Measurements from ENCODE around the gene DCBLD2. TPM values are rescaled to one million over a fixed set of nuclear protein-coding genes. Genes with fewer than 3 reads are reported as not detected.

DCBLD2 gene
- polyA plus RNA-seq, 1 of the 3 experiments (the other 2 are of a cell fraction): 159 TPM

GRCh38 chr3:98763076-98763475 is 138.4 kb downstream of the DCBLD2 start, which contains the start of gene ST3GAL6:
ST3GAL6 (plus strand) TSS chr3:98763340; CDS start chr3:98768441, 5,101 bp downstream.
- Histone ChIP-seq H3F3A (replicated peaks; ENCODE audit: insufficient read depth) (no peaks in the 10 kb centered on the region), H3K27ac (ENCODE audit: low read depth in 2 of 2, low read length in 1 of 2) (peak within 1 kb of the TSS; percentile 43 to 92; a peak in 3 of 4 replicates), H3K9me2 (no peaks in the 10 kb centered on the region), H3K9me3 (no peaks in the 10 kb centered on the region), H3K27me3 (ENCODE audit: insufficient read depth) (no peaks in the 10 kb centered on the region), H3K4me1 (ENCODE audit: control insufficient read depth in 1 of 2, insufficient read depth in 2 of 2, low read depth in 1 of 2, low read length in 1 of 2) (peaks cover 19 to 55% of the 10 kb centered on the region in 2 experiments), H4K20me1 (ENCODE audit: insufficient read depth) (no peaks in the 10 kb centered on the region), H3K9ac (no peak within 1 kb of the TSS), H3K79me2 (ENCODE audit: insufficient read depth) (peaks cover 58% of the 10 kb centered on the region; the same call in 1 of the 2 replicates), H3K36me3 (replicated peaks in 1 of 2; ENCODE audit: control insufficient read depth in 1 of 2, insufficient read depth in 2 of 2, low read length in 1 of 2) (peaks cover 0 to 3% of the 10 kb centered on the region in 2 experiments), H3K4me3 (ENCODE audit: low read depth in 2 of 2, low read length in 1 of 2) (peak within 1 kb of the TSS in 1 of 2 experiments; percentile 32; a peak in 2 of 4 replicates), H2AFZ (ENCODE audit: low read depth) (no peak within 1 kb of the TSS), H3K4me2 (peak within 1 kb of the TSS; percentile 29)
- ChIA-PET POLR2A (interaction anchor here (1.1 to 3.9 kb wide), 3 partner anchors 17 to 52 kb away, joined by 3 to 50 read pairs (median 6); no protein-coding TSS in a partner anchor), CTCF (interaction anchor here (1.7 to 2.1 kb wide), 2 partner anchors 161 to 231 kb away, joined by 6 read pairs; no protein-coding TSS in a partner anchor)
- WGBS (ENCODE audit: low lambda C conversion rate): 36% methylated on average over 1 of the region's 1 CpG
- DNase-seq: peak; percentile 40
- TF ChIP-seq FOXM1 (IDR thresholded peaks at IDR 0.05; ENCODE audit: low read depth): no peak
- peak; percentile 93 for TF ChIP-seq RCOR1 (IDR thresholded peaks at IDR 0.05; ENCODE audit: low read length)
- TF ChIP-seq RAD21 (IDR thresholded peaks at IDR 0.05; ENCODE audit: low read length): peak; percentile 22; the same call in 1 of the 2 replicates
- TF ChIP-seq POLR2AphosphoS5 (IDR thresholded peaks at IDR 0.05; ENCODE audit: low read depth, low read length): 0 out of 2 replicates have a peak, but pooled peaks have one; percentile 24
- peak; percentile 52; the same call in 1 of the 2 replicates for TF ChIP-seq USF1 (IDR thresholded peaks at IDR 0.05; ENCODE audit: borderline replicate concordance, low read depth)
- no peak for TF ChIP-seq JUND (IDR thresholded peaks at IDR 0.05)
- TF ChIP-seq IRF3 (IDR thresholded peaks at IDR 0.05; ENCODE audit: low read depth, low read length): no peak
- TF ChIP-seq REST (IDR thresholded peaks at IDR 0.05; ENCODE audit: low read depth, low read length): no peak
- no peak for TF ChIP-seq TEAD4 (IDR thresholded peaks at IDR 0.05; ENCODE audit: borderline replicate concordance, insufficient read depth)
- no peak for TF ChIP-seq USF2 (IDR thresholded peaks at IDR 0.05; ENCODE audit: borderline replicate concordance, low read depth, low read length)
- TF ChIP-seq GATA2 (CRISPR knock-in tag; IDR thresholded peaks at IDR 0.05): peak; percentile 89
- TF ChIP-seq FOXJ3 (CRISPR knock-in tag; IDR thresholded peaks at IDR 0.05): 0 out of 2 replicates have a peak, but pooled peaks have one; percentile 22
- TF ChIP-seq CHD2 (IDR thresholded peaks at IDR 0.05; ENCODE audit: low read length, partially characterized antibody): peak; percentile 48
- peak in 1 of 2 experiments; percentile 85; a peak in 2 of 4 replicates for TF ChIP-seq EP300 (IDR thresholded peaks at IDR 0.05; ENCODE audit: borderline replicate concordance in 1 of 2, low read depth in 1 of 2, low read length in 1 of 2)
- peak; percentile 14; the same call in 1 of the 2 replicates for TF ChIP-seq PBX3 (IDR thresholded peaks at IDR 0.05)
- no peak for TF ChIP-seq CTCF (IDR thresholded peaks at IDR 0.05)
- peak; percentile 50; the same call in 1 of the 2 replicates for TF ChIP-seq TCF12 (IDR thresholded peaks at IDR 0.05)
- peak; percentile 43; the same call in 1 of the 2 replicates for TF ChIP-seq MXI1 (IDR thresholded peaks at IDR 0.05; ENCODE audit: low read depth, low read length)
